ENCODE measurements around the gene HTRA3.

DNA sequence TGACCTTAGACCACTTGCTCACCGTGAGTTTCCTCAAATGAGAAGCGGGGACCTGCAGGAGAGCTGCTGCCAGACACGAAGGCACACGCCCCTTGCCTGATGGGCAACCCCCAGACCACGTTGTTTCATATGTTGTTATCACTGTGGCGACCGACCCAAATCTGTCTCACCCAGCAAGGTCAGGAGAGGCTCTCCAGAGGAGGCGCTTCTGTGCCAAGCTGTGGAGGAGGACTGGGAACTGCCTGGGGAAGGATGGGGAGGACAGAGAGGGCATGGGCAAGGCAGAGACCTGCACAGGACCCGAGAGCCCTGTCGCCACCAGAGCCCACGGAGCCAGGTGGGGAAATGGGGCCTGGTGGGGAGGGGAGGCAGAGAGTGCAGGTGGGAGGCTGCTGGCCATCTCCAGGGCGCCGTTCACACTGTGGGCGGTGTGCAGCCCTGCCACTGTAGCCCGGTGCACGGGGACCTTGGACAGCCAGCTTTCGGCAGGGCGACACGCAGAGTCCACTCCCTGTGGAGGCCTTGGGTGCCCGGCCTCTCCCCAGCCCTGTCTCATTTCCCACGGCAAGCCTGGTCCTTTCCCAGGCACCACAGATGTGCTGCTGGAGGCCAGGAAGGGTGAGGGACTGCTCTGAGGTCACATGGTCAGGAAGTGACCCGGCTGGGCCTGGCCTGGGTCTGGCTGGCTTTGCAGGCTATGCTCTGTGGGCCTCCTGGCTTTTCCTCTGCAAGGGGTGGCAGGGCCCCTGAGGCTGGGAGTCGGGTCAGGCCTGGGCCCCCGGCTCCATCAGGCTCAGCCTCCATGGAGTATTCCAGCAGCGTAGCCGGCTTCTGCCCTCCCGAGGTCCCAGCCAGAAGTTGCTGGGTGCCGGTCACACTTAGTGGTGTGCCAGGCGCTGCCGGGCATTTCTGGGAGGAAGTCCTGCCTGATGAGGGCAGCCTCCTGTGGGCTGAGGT is 3.2 kb downstream of the HTRA3 start:
- no peak for TF ChIP-seq CTCF (conservative IDR thresholded peaks at IDR 0.05)
- no peak for TF ChIP-seq ZFX (IDR thresholded peaks at IDR 0.05)
